ENCODE measurements around the gene KCNJ6.

DNA sequence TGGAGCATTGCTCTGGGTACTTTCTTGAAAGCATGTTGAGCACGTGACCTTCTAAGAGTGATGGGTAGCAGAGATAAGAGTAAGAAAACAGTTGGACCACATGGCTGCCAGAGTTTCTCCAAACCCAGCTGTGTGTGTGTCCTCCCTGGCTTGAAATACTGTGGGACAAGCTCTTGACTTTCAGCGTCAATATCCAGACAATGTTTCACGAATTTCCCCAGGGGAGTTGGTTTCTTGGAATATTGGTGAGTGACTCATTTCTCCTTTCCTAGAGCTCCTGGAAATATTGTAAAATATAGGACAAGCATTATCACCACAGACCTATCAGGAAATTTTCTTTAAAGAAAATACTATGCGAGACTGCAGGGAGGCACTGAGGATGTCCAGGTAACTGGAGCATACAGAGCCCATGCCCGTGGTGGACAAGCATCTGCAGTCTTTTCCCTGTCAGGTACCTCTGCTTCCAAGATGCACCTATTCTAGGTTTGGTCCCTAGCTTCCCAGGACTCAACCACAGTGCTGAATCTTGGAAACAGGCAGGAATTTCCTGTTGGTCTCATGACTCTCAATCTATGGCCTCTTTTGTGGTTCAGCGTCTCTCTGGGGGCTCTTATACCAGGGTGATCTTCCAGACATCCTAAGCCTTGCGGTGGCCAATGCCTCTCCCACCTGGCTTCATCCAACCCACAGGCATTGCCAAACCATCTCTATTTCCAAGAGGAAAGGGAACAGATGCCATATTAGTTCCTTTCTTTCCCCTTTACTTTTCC lies 67.4 kb downstream of the KCNJ6 start:
- TF ChIP-seq CTCF (IDR thresholded peaks at IDR 0.05 in 2 of 3, conservative IDR thresholded peaks at IDR 0.05 in 1 of 3; ENCODE audit: borderline replicate concordance in 1 of 3, insufficient read depth in 1 of 3, low read depth in 2 of 3, low read length in 2 of 3): no peak
- no peak for TF ChIP-seq EZH2 (IDR thresholded peaks at IDR 0.05)
- TF ChIP-seq SIN3A (IDR thresholded peaks at IDR 0.05; ENCODE audit: low read depth): no peak
- no peak for TF ChIP-seq MAX (IDR thresholded peaks at IDR 0.05)
- TF ChIP-seq POLR2A (IDR thresholded peaks at IDR 0.05; ENCODE audit: borderline replicate concordance, extremely low read depth, insufficient read depth, insufficient read length): no peak
- no peak for TF ChIP-seq EZH2phosphoT487 (IDR thresholded peaks at IDR 0.05; ENCODE audit: borderline replicate concordance)
- no peak for TF ChIP-seq ATF3 (IDR thresholded peaks at IDR 0.05)
- TF ChIP-seq REST (IDR thresholded peaks at IDR 0.05; ENCODE audit: low read depth): no peak
- no peak for TF ChIP-seq JUND (IDR thresholded peaks at IDR 0.05)

All from HCT116 (cell line).